ENCODE measurements around the gene PRRG2.

DNA sequence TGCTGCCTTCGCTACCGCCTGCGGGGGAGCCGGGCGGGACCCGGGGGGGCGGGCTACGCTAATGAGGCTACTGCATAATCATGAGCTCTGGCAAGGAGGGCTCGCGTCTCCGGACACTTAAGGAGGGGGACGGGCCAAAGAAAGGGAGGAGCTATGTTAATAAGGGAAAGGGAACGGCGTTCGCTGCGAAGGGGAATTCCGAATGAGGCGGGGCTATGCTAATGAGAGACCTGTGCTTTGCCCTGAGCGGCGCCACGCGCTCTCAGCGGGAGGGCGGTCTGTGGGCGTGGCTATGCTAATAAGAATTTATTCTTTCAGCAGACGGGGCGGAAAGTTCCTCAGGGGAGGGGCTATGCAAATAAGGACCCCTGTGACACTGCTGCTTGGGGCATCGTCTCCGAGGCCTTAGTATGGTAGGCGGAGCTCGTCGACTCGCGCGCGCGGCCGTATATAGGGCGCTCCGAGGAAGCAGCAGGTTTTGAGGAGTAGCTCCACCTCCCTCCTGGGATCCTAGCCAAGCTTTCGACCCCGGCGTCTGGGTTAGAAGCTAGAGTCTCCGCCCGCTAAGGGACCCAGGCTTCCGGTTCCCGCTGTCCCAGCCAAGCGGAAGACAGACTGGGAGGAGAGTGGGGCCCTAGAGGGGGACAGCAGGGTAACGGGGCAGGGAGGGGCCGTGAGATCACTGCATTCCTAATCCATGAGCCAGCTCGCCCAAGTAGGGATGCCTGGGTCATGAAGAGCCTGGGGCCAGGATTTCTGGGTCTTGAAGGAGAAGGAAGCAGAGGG, 59.2 kb downstream of the PRRG2 start, which contains the start of gene RRAS:
- TF ChIP-seq, protein P1, sequence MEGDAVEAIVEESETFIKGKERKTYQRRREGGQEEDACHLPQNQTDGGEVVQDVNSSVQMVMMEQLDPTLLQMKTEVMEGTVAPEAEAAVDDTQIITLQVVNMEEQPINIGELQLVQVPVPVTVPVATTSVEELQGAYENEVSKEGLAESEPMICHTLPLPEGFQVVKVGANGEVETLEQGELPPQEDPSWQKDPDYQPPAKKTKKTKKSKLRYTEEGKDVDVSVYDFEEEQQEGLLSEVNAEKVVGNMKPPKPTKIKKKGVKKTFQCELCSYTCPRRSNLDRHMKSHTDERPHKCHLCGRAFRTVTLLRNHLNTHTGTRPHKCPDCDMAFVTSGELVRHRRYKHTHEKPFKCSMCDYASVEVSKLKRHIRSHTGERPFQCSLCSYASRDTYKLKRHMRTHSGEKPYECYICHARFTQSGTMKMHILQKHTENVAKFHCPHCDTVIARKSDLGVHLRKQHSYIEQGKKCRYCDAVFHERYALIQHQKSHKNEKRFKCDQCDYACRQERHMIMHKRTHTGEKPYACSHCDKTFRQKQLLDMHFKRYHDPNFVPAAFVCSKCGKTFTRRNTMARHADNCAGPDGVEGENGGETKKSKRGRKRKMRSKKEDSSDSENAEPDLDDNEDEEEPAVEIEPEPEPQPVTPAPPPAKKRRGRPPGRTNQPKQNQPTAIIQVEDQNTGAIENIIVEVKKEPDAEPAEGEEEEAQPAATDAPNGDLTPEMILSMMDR (IDR thresholded peaks at IDR 0.05), result peak in 1 of 3 donors; percentile 32
- TF ChIP-seq POLR2AphosphoS5 (IDR thresholded peaks at IDR 0.05), result peak; percentile 94 to 96 (median 94)
